ENCODE results near the gene CRYBB2. TPM values are rescaled to one million over a fixed set of nuclear protein-coding genes. Genes with fewer than 3 reads are reported as not detected.

The CRYBB2 gene
- total RNA-seq, 2 experiments from 2014 or later = not detected

DNA sequence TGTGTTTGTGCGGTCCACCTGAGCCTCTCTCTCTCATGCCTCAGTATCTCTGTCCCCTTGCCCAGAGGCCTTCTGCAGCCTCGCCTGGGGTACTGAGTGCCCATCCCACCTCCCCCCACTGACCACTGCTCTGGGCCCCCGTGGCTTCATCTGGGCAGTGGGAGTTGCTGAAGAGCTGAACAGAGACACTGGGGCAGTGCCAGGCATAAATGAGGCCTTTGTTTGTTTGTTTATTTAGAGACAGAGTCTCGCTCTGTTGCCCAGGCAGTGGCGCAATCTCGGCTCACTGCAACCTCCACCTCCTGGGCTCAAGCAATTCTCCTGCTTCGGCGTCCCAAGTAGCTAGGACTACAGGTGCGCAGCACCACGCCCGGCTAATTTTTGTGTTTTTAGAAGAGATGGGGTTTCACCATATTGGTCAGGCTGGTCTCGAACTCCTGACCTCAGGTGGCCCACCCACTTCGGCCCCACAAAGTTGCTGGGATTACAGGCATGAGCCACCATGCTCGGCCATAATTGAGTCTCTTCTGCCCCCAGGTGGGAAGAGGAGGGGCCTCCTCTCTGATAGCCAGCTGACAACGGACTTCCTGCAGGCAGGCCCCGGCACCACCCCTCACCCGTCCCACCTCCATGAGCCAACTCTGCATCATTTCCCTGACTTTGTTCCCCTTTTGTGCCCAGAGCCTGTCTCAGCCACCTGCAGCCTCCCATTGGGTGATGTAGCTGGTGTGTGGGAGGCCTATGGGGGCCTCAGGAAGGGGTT lies 10.5 kb upstream of the CRYBB2 start:
- H3K27ac ChIP-seq (ENCODE audit: low read depth in 1 of 2, low read length in 2 of 2) = no peak overlapping the region
- intact Hi-C loops (cut with DNase I, micrococcal nuclease) = no loop called here
- Mint-ChIP-seq H3K9me3 (no peaks in the 10 kb centered on the region), H3K27ac (no peak overlapping the region), H3K4me1 (ENCODE audit: low read depth) (no peaks in the 10 kb centered on the region), H3K4me3 (no peak overlapping the region), H3K36me3 (ENCODE audit: low read depth) (no peaks in the 10 kb centered on the region), H3K27me3 (no peaks in the 10 kb centered on the region)
- TF ChIP-seq, protein P1, sequence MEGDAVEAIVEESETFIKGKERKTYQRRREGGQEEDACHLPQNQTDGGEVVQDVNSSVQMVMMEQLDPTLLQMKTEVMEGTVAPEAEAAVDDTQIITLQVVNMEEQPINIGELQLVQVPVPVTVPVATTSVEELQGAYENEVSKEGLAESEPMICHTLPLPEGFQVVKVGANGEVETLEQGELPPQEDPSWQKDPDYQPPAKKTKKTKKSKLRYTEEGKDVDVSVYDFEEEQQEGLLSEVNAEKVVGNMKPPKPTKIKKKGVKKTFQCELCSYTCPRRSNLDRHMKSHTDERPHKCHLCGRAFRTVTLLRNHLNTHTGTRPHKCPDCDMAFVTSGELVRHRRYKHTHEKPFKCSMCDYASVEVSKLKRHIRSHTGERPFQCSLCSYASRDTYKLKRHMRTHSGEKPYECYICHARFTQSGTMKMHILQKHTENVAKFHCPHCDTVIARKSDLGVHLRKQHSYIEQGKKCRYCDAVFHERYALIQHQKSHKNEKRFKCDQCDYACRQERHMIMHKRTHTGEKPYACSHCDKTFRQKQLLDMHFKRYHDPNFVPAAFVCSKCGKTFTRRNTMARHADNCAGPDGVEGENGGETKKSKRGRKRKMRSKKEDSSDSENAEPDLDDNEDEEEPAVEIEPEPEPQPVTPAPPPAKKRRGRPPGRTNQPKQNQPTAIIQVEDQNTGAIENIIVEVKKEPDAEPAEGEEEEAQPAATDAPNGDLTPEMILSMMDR (IDR thresholded peaks at IDR 0.05) = no peak
- no peaks in the 10 kb centered on the region for H3K27me3 ChIP-seq (ENCODE audit: control insufficient read depth in 1 of 2, insufficient read depth in 2 of 2, low read length in 2 of 2)
- ATAC-seq (ENCODE audit: poor library complexity) (no peak), DNase-seq (no peak)
- POLR2A ChIA-PET = no interaction called here
- H3K36me3 ChIP-seq (ENCODE audit: insufficient read depth, low read length) = no peaks in the 10 kb centered on the region
- peaks cover 0 to 8% of the 10 kb centered on the region in 2 experiments for H3K9me3 ChIP-seq (ENCODE audit: control insufficient read depth in 1 of 2, insufficient read depth in 1 of 2, low read length in 2 of 2)
- CTCF ChIA-PET = no interaction called here
- H3K4me1 ChIP-seq (ENCODE audit: insufficient read depth, low read length) = no peaks in the 10 kb centered on the region
- H3K4me3 ChIP-seq (ENCODE audit: low read length) = no peak overlapping the region

- Histone ChIP-seq H3K4me1 (ENCODE audit: insufficient read depth, low read length) (no peaks in the 10 kb centered on the region), H3K27ac (ENCODE audit: low read depth in 1 of 2, low read length in 2 of 2) (no peak overlapping the region), H3K36me3 (ENCODE audit: insufficient read depth, low read length) (no peaks in the 10 kb centered on the region), H3K4me3 (ENCODE audit: low read length) (no peak overlapping the region), H3K27me3 (ENCODE audit: control insufficient read depth in 1 of 2, insufficient read depth in 2 of 2, low read length in 2 of 2) (no peaks in the 10 kb centered on the region), H3K9me3 (ENCODE audit: control insufficient read depth in 1 of 2, insufficient read depth in 1 of 2, low read length in 2 of 2) (peaks cover 0 to 8% of the 10 kb centered on the region in 2 experiments)
- ATAC-seq (ENCODE audit: poor library complexity) = no peak
- Mint-ChIP-seq H3K36me3 (ENCODE audit: low read depth) (no peaks in the 10 kb centered on the region), H3K27ac (no peak overlapping the region), H3K27me3 (peaks cover 10% of the 10 kb centered on the region), H3K9me3 (no peaks in the 10 kb centered on the region), H3K4me3 (no peak overlapping the region), H3K4me1 (ENCODE audit: low read depth) (no peaks in the 10 kb centered on the region)
- TF ChIP-seq, protein P1 (IDR thresholded peaks at IDR 0.05) = no peak
- intact Hi-C loops (cut with DNase I, micrococcal nuclease) = no loop called here
- ChIA-PET CTCF (interaction anchor here (0.8 kb wide), 1 partner anchor 8 kb away, joined by 3 read pairs; no protein-coding TSS in a partner anchor), POLR2A (no interaction called here)
- no peak for DNase-seq
These were observed 8.6 kb upstream of the CRYBB2 start for GRCh38 chr22:25210793-25211192.

GRCh38 chr22:25212337-25212736 lies 7.1 kb upstream of the CRYBB2 start:
- Mint-ChIP-seq H3K27me3 (peaks cover 22% of the 10 kb centered on the region), H3K4me3 (no peak overlapping the region), H3K9me3 (no peaks in the 10 kb centered on the region), H3K36me3 (ENCODE audit: low read depth) (no peaks in the 10 kb centered on the region), H3K4me1 (ENCODE audit: low read depth) (no peaks in the 10 kb centered on the region), H3K27ac (no peak overlapping the region)
- H3K36me3 ChIP-seq (ENCODE audit: insufficient read depth, low read length) = no peaks in the 10 kb centered on the region
- ATAC-seq (ENCODE audit: poor library complexity) = no peak
- TF ChIP-seq, protein P1 (IDR thresholded peaks at IDR 0.05) = no peak
- no peak overlapping the region for H3K4me3 ChIP-seq (ENCODE audit: low read length)
- H3K27ac ChIP-seq (ENCODE audit: low read depth in 1 of 2, low read length in 2 of 2) = no peak overlapping the region
- no peak for DNase-seq
- peaks cover 0 to 8% of the 10 kb centered on the region in 2 experiments for H3K9me3 ChIP-seq (ENCODE audit: control insufficient read depth in 1 of 2, insufficient read depth in 1 of 2, low read length in 2 of 2)
- H3K4me1 ChIP-seq (ENCODE audit: insufficient read depth, low read length) = no peaks in the 10 kb centered on the region
- CTCF ChIA-PET = interaction anchor here (1.8 kb wide), 1 partner anchor 10 kb away, joined by 5 read pairs; no protein-coding TSS in a partner anchor
- POLR2A ChIA-PET = no interaction called here
- no peaks in the 10 kb centered on the region for H3K27me3 ChIP-seq (ENCODE audit: control insufficient read depth in 1 of 2, insufficient read depth in 2 of 2, low read length in 2 of 2)
- intact Hi-C loops (cut with DNase I, micrococcal nuclease) = no loop called here

Measured in CD4-positive, alpha-beta T cell (primary cell).